Peyer's patch (tissue), 4 donors: ENCODE data around the gene SLC35B1. TPM values are rescaled to one million over a fixed set of nuclear protein-coding genes. Genes with fewer than 3 reads are reported as not detected.

Experiments used
- DNase-seq, 3 donors: peaks; one replicate each; pipeline ENCODE4 v3.0.0-alpha.2; 2017 to 2019
- H3K27ac ChIP-seq, 4 donors: fragments of 200-600 bp; sonication (generic); one replicate each; pipeline ENCODE4 v1.5.1; 2016 to 2019
- H3K27me3 ChIP-seq, 2 donors: fragments of 200-600 bp; sonication (generic); one replicate each; pipeline ENCODE4 v1.5.1; 2019
- H3K36me3 ChIP-seq, 3 donors: fragments of 200-600 bp; sonication (generic); one replicate each; pipeline ENCODE4 v1.5.1; 2016 to 2019
- H3K4me1 ChIP-seq, 4 donors: fragments of 200-600 bp; sonication (generic); one replicate each; pipeline ENCODE4 v1.5.1; 2016 to 2019
- H3K4me3 ChIP-seq, 4 donors: fragments of 200-600 bp; sonication (generic); 1 replicate in 3 of 4; 2 replicates in 1 of 4; pipeline ENCODE4 v1.5.1; 2016 to 2019; ENCODE audit warnings: mild to moderate bottlenecking in 1 of 4
- H3K9me3 ChIP-seq, 4 donors: fragments of 200-600 bp; sonication (generic); one replicate each; pipeline ENCODE4 v1.5.1; 2016 to 2019; ENCODE audit warnings: mild to moderate bottlenecking in 1 of 4
- CTCF ChIP-seq, 6 experiments: fragments of 450-650 bp in 4 of 6; fragments of 200-600 bp in 2 of 6; sonication (generic) in 1 of 6; IDR thresholded peaks; one replicate each; pipeline ENCODE4 v1.5.1; 2017 to 2019; ENCODE audit warnings: antibody characterized with exemption in 6 of 6, mild to moderate bottlenecking in 3 of 6, moderate library complexity in 1 of 6
- POLR2A ChIP-seq, 2 donors: fragments of 450-650 bp; IDR thresholded peaks; one replicate each; pipeline ENCODE4 v1.5.1; 2017; ENCODE audit warnings: antibody characterized with exemption in 2 of 2, mild to moderate bottlenecking in 2 of 2, moderate library complexity in 2 of 2
- total RNA-seq, 4 donors: library from RNA; depleted of rRNA; stranded (reverse); fragments of >200 nt; gene quantifications; one replicate each; pipeline ENCODE4 v1.1.0, GENCODE V29; 2016

Gene SLC35B1
- total RNA-seq, 4 donors from 2014 or later = 42.1 to 115 (median 78.2) TPM

- Histone ChIP-seq H3K4me3 (no peak overlapping the region), H3K4me1 (peaks cover 0 to 31% (median 0%) of the 10 kb centered on the region in 4 donors), H3K36me3 (peaks cover 0 to 1% (median 0%) of the 10 kb centered on the region in 3 donors), H3K27ac (peak overlapping the region; percentile 16 to 85 (median 44)), H3K27me3 (no peaks in the 10 kb centered on the region), H3K9me3 (no peaks in the 10 kb centered on the region)
- TF ChIP-seq CTCF (IDR thresholded peaks at IDR 0.05) (no peak), POLR2A (IDR thresholded peaks at IDR 0.05) (no peak)
- DNase-seq = no peak
These were observed 23.1 kb upstream of the SLC35B1 start for GRCh38 chr17:49730785-49731434.

GRCh38 chr17:49730078-49730784, 22.5 kb upstream of the SLC35B1 start:
- peaks cover 0 to 7% (median 0%) of the 10 kb centered on the region in 3 donors for H3K36me3 ChIP-seq
- TF ChIP-seq CTCF (IDR thresholded peaks at IDR 0.05) = no peak
- no peak for TF ChIP-seq POLR2A (IDR thresholded peaks at IDR 0.05)
- no peaks in the 10 kb centered on the region for H3K9me3 ChIP-seq
- no peak overlapping the region for H3K4me3 ChIP-seq
- peak overlapping the region; percentile 27 to 85 (median 49) for H3K27ac ChIP-seq
- peak in 2 of 3 donors; percentile 56 to 67 for DNase-seq
- H3K4me1 ChIP-seq = peaks cover 0 to 31% (median 0%) of the 10 kb centered on the region in 4 donors
- no peaks in the 10 kb centered on the region for H3K27me3 ChIP-seq

GRCh38 chr17:49729069-49729468, 21.3 kb upstream of the SLC35B1 start:
- Histone ChIP-seq H3K36me3 (peaks cover 0 to 7% (median 0%) of the 10 kb centered on the region in 3 donors), H3K27ac (peak overlapping the region in 1 of 4 donors; percentile 85)

DNA sequence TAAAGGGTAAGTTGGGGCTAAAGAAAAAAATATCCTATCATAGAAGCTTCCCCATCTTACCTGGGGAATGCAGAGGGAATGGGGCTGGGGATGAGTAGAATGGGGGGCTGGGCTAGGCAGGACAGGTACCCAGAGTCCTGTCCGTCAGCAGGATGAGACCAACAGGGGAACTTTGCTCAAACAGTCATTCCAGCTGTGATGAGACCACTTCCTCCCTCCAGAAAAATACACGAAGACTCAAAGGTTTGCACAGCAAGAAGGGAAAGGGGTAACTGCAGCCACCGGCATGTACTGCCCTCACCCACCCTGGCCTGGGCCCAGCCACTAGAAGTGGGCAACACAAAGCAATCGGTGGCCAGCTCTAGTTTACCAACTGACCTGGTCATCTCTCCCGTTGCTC, 20.7 kb upstream of the SLC35B1 start:
- no peak overlapping the region for H3K4me3 ChIP-seq
- no peak for DNase-seq
- H3K27ac ChIP-seq = peak overlapping the region in 2 of 4 donors; percentile 17 to 22
- H3K9me3 ChIP-seq = no peaks in the 10 kb centered on the region
- H3K4me1 ChIP-seq = peaks cover 0 to 40% (median 0%) of the 10 kb centered on the region in 4 donors
- TF ChIP-seq POLR2A (IDR thresholded peaks at IDR 0.05) (no peak), CTCF (IDR thresholded peaks at IDR 0.05) (no peak)
- H3K36me3 ChIP-seq = peaks cover 0 to 7% (median 0%) of the 10 kb centered on the region in 3 donors
- no peaks in the 10 kb centered on the region for H3K27me3 ChIP-seq

More at GRCh38 chr17:49729069-49729468, 21.3 kb upstream of the SLC35B1 start:
- Histone ChIP-seq H3K4me1 (peaks cover 0 to 34% (median 0%) of the 10 kb centered on the region in 4 donors), H3K27me3 (no peaks in the 10 kb centered on the region), H3K9me3 (no peaks in the 10 kb centered on the region), H3K4me3 (no peak overlapping the region)
- TF ChIP-seq POLR2A (IDR thresholded peaks at IDR 0.05) = no peak
- TF ChIP-seq CTCF (IDR thresholded peaks at IDR 0.05) = no peak
- no peak for DNase-seq

DNA sequence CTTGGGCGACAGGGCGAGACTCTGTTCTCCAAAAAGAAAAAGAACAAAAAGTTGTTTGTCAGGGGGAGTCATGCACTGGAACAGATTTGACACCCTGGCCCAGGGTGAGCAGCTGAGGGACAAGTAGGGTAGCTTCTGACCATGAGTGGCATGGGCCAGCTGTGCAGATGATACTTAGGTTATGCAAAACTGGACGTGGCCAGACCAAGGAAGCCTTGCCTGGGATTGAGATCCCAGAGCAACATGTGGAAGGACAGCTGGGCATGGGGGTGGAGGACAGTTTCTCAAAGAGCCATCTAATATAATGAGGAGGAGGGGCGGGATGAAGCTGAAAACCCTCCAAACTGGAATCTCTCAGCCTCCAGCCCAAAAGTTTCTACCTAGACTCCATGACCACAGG, 19.6 kb upstream of the SLC35B1 start:
- no peak for DNase-seq
- Histone ChIP-seq H3K4me1 (peaks cover 0 to 37% (median 0%) of the 10 kb centered on the region in 4 donors), H3K9me3 (no peaks in the 10 kb centered on the region), H3K27me3 (no peaks in the 10 kb centered on the region), H3K36me3 (peaks cover 0 to 7% (median 0%) of the 10 kb centered on the region in 3 donors), H3K27ac (peak overlapping the region in 1 of 4 donors; percentile 3), H3K4me3 (no peak overlapping the region)
- no peak for TF ChIP-seq POLR2A (IDR thresholded peaks at IDR 0.05)
- no peak for TF ChIP-seq CTCF (IDR thresholded peaks at IDR 0.05)
